HG02884 (cell line): ENCODE measurements around the gene ITGA5.

Source experiments
- ATAC-seq: cut with Tn5 transposase; IDR thresholded peaks from one replicate; pipeline ENCODE4 v1.9.1; 2021; ENCODE audit warnings: mild to moderate bottlenecking, moderate library complexity; ENCODE audit not compliant: unreplicated experiment

The ITGA5 gene

GRCh38 chr12:54412786-54413185, 6.3 kb downstream of the ITGA5 start:
- ATAC-seq: no peak

- no peak for ATAC-seq
Observed at GRCh38 chr12:54412348-54412747, 6.7 kb downstream of the ITGA5 start.

GRCh38 chr12:54411391-54412241, 7.5 kb downstream of the ITGA5 start:
- no peak for ATAC-seq

GRCh38 chr12:54409267-54409666, 9.8 kb downstream of the ITGA5 start:
- no peak for ATAC-seq

- ATAC-seq: no peak
Observed at GRCh38 chr12:54407183-54407905, 11.7 kb downstream of the ITGA5 start.

DNA sequence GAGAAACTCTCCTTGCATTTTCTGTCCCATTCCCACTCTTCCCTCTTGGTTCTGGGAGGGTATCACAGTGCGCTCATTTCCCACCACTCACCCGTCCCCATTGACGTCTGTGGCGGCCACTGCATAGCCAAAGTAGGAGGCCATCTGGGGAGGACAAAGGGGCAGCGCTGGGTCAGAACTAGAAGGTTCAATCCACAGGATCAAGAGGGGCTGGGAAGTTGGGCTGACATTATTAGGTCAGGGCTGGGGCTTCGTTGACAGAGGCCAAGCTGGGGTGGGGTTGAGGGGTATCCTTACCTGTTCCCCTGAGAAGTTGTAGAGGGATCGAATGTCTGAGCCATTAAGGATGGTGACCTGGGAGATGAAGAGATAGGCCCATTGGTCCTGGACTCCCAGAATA, 13.5 kb downstream of the ITGA5 start:
- ATAC-seq: no peak

DNA sequence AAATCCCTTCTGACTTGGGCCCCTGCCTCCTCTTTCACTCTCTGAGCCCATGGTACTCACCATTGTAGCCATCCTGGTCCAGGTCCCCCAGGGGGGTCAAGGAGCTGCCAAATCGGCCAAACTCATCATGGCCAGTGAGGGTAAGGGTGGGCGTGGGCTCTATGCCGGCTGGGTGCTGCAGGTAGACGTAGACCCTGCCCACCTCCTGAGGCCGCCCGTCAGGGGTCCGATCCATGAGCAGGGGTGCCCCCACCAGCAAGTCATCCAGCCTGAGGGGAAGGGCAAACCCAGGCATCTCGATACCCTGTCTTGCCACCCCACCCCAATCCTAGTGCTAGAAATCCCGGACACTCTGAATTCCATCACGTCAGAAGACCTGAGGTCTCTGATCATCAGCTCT, 14.0 kb downstream of the ITGA5 start:
- ATAC-seq: no peak

GRCh38 chr12:54404061-54405004, 14.7 kb downstream of the ITGA5 start:
- ATAC-seq: no peak

DNA sequence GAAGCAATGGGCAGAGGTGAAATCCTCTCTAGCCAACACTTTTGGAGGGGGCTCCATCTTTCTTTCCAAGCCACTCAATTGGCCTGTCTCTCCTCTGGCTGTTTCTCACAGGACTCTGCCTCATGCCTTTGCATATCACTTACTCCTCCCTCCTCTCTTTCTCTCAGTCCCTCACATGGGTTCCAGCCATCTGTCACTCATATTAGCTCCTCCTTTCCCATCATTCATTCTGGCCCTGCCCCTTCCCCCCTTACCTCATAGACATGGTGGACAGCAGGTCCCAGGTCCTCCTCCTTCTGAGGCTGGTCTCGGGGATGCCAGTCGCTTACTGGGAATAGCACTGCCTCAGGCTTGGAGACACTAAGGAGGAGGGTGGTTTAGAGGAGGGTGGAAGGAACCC, 17.9 kb downstream of the ITGA5 start:
- no peak for ATAC-seq

DNA sequence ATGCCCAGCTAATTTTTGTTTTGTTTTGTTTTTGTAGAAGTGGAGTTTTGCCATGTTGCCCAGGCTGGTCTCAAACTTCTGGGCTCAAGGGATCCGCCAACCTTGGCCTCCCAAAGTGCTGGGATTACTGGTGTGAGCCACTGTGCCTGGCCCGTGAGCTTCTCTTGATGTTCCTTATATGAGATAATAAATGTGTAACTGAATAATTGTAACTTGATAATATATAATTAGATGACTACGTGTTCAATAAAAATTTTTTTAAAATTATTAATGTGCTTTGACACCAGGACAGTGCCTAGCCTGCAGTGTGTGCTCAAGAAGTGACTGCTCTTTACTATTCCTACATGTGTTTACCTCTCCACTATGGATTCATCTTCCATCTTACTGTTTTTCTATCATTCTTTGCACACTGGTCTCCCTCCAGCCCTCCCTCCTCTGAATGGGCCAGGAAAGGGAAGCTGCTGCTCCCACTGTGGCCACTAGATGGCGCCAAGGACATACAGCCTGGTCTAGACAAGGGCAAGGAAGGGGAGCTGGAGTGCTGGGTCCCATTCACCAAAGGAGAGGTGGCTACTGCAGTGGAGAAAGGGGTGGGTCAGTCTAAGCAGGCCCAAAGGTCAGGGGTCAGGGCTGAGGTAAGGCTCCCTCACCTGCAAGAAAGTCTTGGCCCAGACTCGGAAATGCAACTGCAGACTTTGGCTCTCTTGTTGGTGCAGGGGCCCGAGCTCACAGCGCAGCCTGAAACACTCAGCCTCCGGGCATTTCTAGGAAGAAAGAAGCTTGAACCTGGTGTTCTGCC, 19.9 kb downstream of the ITGA5 start:
- no peak for ATAC-seq

GRCh38 chr12:54398218-54398617, 20.8 kb downstream of the ITGA5 start:
- no peak for ATAC-seq

DNA sequence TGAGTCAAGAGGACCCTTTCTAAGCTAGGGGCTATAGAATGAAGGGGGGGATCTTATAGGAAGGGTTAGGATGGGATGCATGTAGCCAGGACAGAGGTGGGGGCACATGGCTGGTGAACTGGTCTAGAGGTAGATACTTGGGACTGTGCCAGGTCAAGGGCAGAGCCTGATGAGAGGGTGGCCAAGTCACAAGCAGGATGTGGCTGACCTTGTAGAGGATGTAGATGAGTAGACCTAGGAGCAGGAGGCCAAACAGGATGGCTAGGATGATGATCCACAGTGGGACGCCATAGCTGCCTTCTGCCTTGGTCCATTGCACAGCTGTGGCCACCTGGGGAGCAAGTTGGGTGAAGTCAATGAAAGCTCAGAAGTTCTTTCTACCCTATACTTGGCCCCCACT, 21.9 kb downstream of the ITGA5 start:
- ATAC-seq: no peak

GRCh38 chr12:54395545-54395944, 23.5 kb downstream of the ITGA5 start:
- ATAC-seq: no peak

DNA sequence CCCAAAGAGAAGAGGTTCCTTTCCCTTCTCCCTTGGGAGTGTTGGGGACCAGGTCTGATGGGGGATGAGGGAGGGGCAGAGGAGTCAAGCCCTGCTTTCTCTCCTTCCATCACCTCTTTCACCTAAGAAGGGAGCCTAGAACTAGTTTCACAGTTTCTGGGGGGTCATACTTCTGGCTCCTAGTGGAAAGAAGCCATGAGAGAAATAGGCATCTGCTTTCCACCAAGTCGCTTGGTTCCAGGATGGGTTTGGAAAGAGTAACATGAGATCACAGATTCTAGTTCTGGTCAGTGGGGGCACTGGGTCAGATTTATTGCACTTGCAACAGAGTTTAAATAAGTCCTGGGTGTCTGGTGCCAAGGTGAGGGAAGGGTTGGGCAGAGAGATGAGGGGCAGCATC, 24.1 kb downstream of the ITGA5 start:
- ATAC-seq: no peak

DNA sequence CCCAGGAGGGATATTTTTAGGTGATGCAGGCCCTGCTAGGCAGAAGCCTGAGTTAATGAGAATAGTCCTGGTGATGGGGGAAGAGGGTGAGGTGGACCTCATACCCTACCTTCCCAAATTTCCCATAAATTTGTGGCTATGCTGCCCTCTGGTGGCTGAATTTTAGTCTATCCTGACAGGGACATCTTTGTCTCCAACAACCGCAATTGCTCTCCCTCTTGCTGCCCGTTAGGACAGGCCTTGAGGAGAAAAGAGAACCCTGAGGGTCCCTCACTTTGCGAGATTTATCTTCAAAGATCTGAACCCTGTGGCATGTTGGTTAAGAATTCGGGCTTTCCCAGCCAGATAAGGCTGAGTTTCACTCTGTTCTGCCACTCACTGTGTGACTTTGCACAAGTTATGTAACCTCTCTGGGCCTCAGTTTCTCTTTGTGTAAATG, 24.8 kb downstream of the ITGA5 start:
- ATAC-seq: no peak

- ATAC-seq: no peak
Observed at GRCh38 chr12:54393743-54394142, 25.3 kb downstream of the ITGA5 start.

GRCh38 chr12:54393207-54393609, 25.9 kb downstream of the ITGA5 start:
- no peak for ATAC-seq

- ATAC-seq: no peak
Observed at GRCh38 chr12:54392485-54393206, 26.4 kb downstream of the ITGA5 start.

- ATAC-seq: peak; percentile 42
Observed at GRCh38 chr12:54390668-54391551, 28.2 kb downstream of the ITGA5 start.
